Hindlimb muscle (tissue), 1 donor: ENCODE measurements around the gene MRM2. TPM values are rescaled to one million over a fixed set of nuclear protein-coding genes. Genes with fewer than 3 reads are reported as not detected.
A peak's percentile ranks its signal among the peaks of the same experiment; 100 is the strongest.

Source experiments
- DNase-seq: peaks from one replicate; pipeline ENCODE4 v3.0.0-alpha.2; 2013
- polyA plus RNA-seq: library from polyadenylated mRNA; unstranded; fragments of 120-200 nt; gene quantifications from one replicate; pipeline ENCODE4 v1.2.1, GENCODE V29; 2013; ENCODE audit not compliant: insufficient read length

Gene MRM2
- polyA plus RNA-seq, 1 donor: 24.9 TPM

- no peak for DNase-seq
Measured at GRCh38 chr7:2264158-2264557, 22.2 kb upstream of the MRM2 start.

- no peak for DNase-seq
Measured at GRCh38 chr7:2263176-2263575, 21.2 kb upstream of the MRM2 start.

DNA sequence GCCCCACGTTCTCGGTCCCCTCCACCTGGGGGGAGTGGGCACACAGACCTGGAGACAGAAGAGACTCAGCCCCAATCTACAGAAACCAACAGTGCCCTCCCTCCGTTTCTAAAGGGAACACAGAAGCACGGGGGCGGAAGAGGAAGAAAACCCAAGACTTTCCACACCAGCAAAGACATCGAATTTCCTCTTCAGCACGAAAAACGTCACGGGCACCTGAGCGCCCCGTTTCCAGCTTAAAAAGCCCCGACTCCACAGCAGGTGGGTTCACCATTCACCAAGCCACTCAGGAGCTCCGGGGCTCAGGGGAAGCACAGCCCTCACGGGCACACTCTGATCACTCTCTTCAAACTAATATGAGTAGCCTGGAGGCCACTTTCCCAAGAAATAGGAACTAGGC, 19.6 kb upstream of the MRM2 start:
- DNase-seq: no peak

- no peak for DNase-seq
Measured at GRCh38 chr7:2260820-2261219, 18.8 kb upstream of the MRM2 start.

GRCh38 chr7:2259480-2259879, 17.5 kb upstream of the MRM2 start:
- DNase-seq: no peak

- DNase-seq: no peak
Measured at GRCh38 chr7:2258661-2259365, 16.8 kb upstream of the MRM2 start.

DNA sequence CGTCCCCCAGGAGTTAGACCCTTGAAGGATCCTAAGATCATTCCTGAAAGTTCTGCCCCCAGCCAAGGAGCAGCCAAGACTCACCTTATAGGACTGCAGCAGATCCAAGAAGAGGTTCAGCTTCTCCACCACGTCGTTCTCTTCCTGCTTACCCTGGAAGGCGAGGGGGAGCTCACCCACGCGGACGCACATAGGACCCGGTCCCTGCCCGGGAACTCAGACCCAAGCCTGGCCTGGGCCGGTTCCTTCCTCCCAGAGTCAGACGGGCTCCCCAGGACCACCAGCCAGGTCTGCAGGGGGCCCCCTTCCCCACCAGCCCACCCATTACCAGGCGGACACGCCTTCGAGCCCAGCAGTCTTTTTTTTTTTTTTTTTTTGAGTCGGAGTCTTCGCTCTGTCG, 15.6 kb upstream of the MRM2 start:
- DNase-seq: no peak

- DNase-seq: no peak
Measured at GRCh38 chr7:2257046-2257551, 15.1 kb upstream of the MRM2 start.

GRCh38 chr7:2256306-2257045, 14.5 kb upstream of the MRM2 start:
- no peak for DNase-seq

GRCh38 chr7:2255145-2256139, 13.4 kb upstream of the MRM2 start:
- no peak for DNase-seq

DNA sequence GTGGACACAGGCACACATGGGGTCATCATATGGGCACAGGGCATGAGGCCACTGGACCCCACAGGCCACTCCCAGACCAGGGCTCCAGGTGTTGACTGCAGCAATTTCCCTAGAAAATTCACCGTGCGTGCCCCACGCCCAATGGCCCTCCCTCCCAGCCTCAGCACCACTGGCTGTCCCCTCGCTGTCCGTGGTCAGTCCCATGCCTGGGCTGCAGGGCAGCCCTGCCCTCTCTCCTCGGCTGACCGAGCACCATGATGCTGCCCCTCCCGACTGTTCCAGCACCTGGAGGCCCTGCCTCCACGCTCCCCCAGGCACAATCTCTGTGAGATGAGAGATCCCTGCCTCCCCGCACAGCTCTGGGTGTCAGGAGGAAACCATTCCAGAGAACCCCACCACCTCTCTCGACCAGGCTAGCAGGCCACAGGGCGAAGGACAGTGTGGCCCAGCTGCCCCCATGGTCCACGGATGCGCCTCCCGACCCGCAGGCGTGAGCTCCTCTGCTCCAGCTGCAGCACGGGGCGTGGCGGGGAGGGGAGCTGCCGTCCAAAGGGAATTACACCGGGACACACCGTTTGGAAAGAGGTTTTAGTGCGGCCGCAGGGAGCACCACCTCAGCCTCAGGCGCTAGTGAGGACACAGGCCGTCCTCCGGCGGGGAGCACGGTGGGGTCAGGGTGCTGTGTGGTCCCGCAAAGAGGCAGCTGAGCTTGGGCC, 12.6 kb upstream of the MRM2 start:
- no peak for DNase-seq

GRCh38 chr7:2253525-2254244, 11.7 kb upstream of the MRM2 start:
- DNase-seq: no peak

GRCh38 chr7:2253021-2253420, 11.0 kb upstream of the MRM2 start:
- DNase-seq: no peak

DNA sequence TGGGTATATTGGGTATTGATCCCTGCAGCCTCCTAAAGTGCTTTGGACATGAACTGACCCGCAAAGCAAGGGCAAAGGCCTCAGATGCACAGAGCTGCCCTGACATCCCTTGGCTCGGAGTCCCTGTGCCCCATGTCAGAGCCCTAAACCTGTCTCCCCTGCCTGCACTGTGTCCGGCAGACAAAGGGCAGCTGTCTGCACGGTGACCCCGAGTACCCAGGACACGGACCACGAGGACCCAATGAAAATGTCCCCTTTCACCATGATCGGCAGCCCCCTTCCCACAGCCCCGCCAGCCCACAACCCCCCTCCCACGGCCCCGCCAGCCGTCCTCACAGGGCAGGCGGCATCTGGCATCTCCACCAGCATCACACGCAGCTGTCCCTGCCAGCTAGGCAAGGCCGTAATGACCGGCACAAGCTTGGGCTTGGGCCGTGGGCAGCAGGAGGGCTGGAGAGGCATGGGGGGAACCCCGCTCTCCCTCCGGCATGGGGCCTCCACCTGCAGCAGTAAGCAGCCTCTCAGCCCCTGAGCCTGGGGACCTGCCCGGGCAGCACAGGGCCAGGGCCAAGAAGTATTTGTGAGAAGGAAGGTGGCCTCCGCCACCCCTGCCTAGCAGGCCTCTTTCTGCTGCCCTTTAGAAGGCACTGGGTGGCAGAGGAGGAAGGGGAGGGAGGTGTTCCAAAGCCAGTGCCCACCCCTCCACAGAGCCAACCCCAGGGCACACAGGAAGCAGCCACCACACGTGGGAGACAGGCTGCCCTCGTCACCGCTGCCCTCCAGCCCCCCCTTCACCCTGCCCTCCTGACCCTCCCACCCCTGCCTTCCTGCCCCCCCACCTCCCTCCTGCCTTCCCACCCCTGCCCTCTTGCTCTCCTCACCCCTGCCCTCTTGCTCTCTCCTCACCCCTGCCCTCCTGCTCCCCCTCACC, 10.1 kb upstream of the MRM2 start:
- DNase-seq: no peak

GRCh38 chr7:2251381-2251780, 9.4 kb upstream of the MRM2 start:
- peak; percentile 47 for DNase-seq

DNA sequence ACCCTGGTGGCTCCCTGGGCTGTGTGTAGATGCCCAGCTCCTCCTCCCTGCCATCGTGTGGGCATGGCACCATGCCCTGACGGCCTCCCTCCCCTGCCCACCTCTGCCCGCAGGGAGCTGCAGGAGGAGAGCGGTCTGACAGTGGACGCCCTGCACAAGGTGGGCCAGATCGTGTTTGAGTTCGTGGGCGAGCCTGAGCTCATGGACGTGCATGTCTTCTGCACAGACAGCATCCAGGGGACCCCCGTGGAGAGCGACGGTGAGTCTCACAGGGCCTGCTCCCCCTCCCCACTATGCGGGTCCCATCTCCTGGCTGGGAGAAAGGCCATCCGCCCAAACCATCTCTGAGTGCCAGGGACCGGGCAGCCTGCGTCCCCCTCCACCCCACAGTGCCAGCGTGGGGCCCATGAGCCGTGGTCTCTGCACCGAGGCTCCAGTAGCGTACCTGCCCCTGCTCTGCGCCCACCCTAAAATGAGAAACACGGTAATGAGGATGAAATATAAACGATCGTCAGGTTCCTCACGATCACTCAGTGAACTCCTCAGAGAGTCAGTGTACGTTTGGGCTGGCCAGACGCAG, 7.8 kb upstream of the MRM2 start:
- DNase-seq: no peak

DNA sequence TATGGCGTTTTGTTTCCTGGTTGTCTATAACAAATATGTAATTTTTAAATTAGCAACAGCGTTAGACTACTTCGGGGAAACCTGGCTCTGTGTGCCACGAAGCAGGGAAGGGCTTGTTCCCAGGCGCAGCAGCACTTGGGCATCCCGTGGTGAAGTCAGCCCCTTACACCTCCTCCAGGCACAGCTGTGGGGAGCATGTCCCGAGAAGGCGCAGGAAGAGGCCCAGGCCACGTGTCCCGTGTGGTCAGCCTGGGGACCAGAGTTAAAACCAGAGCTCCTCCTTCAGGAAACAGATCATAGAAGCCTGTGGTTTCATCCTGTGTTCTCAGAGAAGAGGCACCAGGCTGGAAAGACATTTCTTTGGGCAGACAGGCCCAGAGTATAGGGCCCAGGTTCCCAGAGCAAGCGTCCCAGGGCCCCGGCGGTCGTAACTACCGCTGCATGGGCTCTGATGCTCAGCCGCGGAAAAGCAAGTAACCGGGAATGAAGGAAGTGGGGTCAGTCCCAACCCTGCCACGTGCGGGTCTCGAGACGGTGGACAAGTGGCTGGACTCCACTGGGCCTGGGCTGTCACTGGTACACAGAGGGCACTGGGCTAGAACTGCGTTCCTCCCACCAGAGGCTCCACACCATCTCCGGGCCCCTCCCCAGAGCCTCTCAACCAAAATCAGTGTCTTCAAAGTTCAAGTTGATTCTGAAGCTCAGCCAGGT, 7.1 kb upstream of the MRM2 start:
- peak; percentile 87 for DNase-seq

DNA sequence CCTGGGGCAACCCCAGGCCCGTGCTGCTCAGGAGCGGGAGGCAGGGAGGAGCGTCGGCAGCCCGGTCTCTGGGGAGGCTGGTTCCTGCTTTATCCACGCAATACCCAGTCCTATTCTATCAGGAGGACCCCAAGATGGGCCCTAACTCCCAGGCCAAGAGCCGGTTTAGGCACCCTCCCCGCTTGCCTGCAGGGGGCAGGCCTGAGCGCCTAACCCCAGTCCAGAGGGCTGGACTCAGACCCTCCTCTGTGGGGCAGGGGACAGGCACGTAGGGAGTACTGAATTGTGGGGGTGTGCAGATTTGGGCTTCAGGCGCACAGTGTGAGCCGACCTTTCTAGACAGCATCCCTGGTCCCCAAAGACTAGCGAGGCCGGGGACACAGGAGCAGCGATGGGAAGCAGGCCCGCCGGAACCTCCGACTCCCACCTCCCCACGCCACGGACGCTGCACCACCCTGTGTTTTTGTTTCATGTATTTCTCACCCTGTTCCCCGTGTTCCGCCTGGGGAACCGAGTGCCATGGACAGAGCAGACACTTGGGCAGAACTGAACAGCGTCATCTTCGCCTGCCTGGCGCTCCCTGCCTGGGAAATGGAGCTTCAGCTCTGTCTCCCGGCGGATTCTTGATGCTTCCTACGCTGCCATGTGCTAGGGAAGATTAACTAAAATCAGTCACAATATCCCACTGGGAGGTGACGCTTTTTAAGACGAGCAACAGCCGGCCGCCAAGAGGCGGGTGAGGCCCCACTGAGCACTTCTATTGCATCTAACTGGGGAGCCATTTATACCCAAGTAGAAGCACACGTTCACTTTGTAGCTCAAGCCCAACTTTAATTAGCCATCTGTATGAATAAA, 5.4 kb upstream of the MRM2 start:
- DNase-seq: peak; percentile 47
